Measurements from ENCODE around the gene FAN1.

FAN1 gene

GRCh38 chr15:30924353-30924752, 20.6 kb downstream of the FAN1 start:
- TF ChIP-seq EZH2phosphoT487 (IDR thresholded peaks at IDR 0.05; ENCODE audit: borderline replicate concordance) = no peak
- TF ChIP-seq CTCF (conservative IDR thresholded peaks at IDR 0.05; ENCODE audit: low read length) = no peak
- no peak overlapping the region for H3K9ac ChIP-seq (ENCODE audit: low read depth, low read length, poor library complexity, severe bottlenecking)
- H3K4me1 ChIP-seq (ENCODE audit: insufficient read depth, low read length, poor library complexity, severe bottlenecking) = peaks cover 8% of the 10 kb centered on the region
- H3F3A ChIP-seq (ENCODE audit: low read depth) = no peaks in the 10 kb centered on the region
- H3K79me2 ChIP-seq (ENCODE audit: insufficient read depth, low read length) = no peaks in the 10 kb centered on the region
- no peak overlapping the region for H3K4me3 ChIP-seq (ENCODE audit: low read length, poor library complexity, severe bottlenecking)
- no peaks in the 10 kb centered on the region for H3K27me3 ChIP-seq (ENCODE audit: insufficient read depth, low read length, poor library complexity, severe bottlenecking)
- H3K4me2 ChIP-seq (ENCODE audit: low read depth, low read length, poor library complexity, severe bottlenecking) = no peak overlapping the region
- no peak overlapping the region for H2AFZ ChIP-seq (ENCODE audit: low read length)
- no peaks in the 10 kb centered on the region for H4K20me1 ChIP-seq (ENCODE audit: insufficient read depth, low read length, poor library complexity, severe bottlenecking)
- H3K36me3 ChIP-seq (ENCODE audit: insufficient read depth, low read length) = peaks cover 96% of the 10 kb centered on the region; the same call in 1 of the 2 replicates
- no peaks in the 10 kb centered on the region for H3K9me3 ChIP-seq (ENCODE audit: insufficient read depth, low read depth, low read length)
- H3K9me2 ChIP-seq (replicated peaks; ENCODE audit: low read depth, low read length) = no peaks in the 10 kb centered on the region

GRCh38 chr15:30925686-30926085, 22.0 kb downstream of the FAN1 start:
- Histone ChIP-seq H3K27me3 (ENCODE audit: insufficient read depth, low read length, poor library complexity, severe bottlenecking) (no peaks in the 10 kb centered on the region), H3K9ac (ENCODE audit: low read depth, low read length, poor library complexity, severe bottlenecking) (no peak overlapping the region), H3K79me2 (ENCODE audit: insufficient read depth, low read length) (no peaks in the 10 kb centered on the region), H3K9me2 (replicated peaks; ENCODE audit: low read depth, low read length) (no peaks in the 10 kb centered on the region), H3K4me2 (ENCODE audit: low read depth, low read length, poor library complexity, severe bottlenecking) (no peak overlapping the region), H3K36me3 (ENCODE audit: insufficient read depth, low read length) (peaks cover 93% of the 10 kb centered on the region; the same call in 1 of the 2 replicates), H3F3A (ENCODE audit: low read depth) (no peaks in the 10 kb centered on the region), H3K9me3 (ENCODE audit: insufficient read depth, low read depth, low read length) (no peaks in the 10 kb centered on the region), H2AFZ (ENCODE audit: low read length) (no peak overlapping the region), H3K4me3 (ENCODE audit: low read length, poor library complexity, severe bottlenecking) (no peak overlapping the region), H4K20me1 (ENCODE audit: insufficient read depth, low read length, poor library complexity, severe bottlenecking) (no peaks in the 10 kb centered on the region), H3K4me1 (ENCODE audit: insufficient read depth, low read length, poor library complexity, severe bottlenecking) (peaks cover 8% of the 10 kb centered on the region)
- TF ChIP-seq CTCF (conservative IDR thresholded peaks at IDR 0.05; ENCODE audit: low read length) (no peak), EZH2phosphoT487 (IDR thresholded peaks at IDR 0.05; ENCODE audit: borderline replicate concordance) (no peak)

GRCh38 chr15:30926161-30926560, 22.4 kb downstream of the FAN1 start:
- Histone ChIP-seq H3K9ac (ENCODE audit: low read depth, low read length, poor library complexity, severe bottlenecking) (no peak overlapping the region), H4K20me1 (ENCODE audit: insufficient read depth, low read length, poor library complexity, severe bottlenecking) (no peaks in the 10 kb centered on the region), H3K36me3 (ENCODE audit: insufficient read depth, low read length) (peaks cover 91% of the 10 kb centered on the region; the same call in 1 of the 2 replicates)

More at GRCh38 chr15:30926161-30926560, 22.4 kb downstream of the FAN1 start:
- Histone ChIP-seq H2AFZ (ENCODE audit: low read length) (no peak overlapping the region), H3K4me3 (ENCODE audit: low read length, poor library complexity, severe bottlenecking) (no peak overlapping the region), H3K9me3 (ENCODE audit: insufficient read depth, low read depth, low read length) (no peaks in the 10 kb centered on the region), H3F3A (ENCODE audit: low read depth) (no peaks in the 10 kb centered on the region), H3K27me3 (ENCODE audit: insufficient read depth, low read length, poor library complexity, severe bottlenecking) (no peaks in the 10 kb centered on the region), H3K9me2 (replicated peaks; ENCODE audit: low read depth, low read length) (no peaks in the 10 kb centered on the region), H3K79me2 (ENCODE audit: insufficient read depth, low read length) (no peaks in the 10 kb centered on the region), H3K4me2 (ENCODE audit: low read depth, low read length, poor library complexity, severe bottlenecking) (no peak overlapping the region), H3K4me1 (ENCODE audit: insufficient read depth, low read length, poor library complexity, severe bottlenecking) (peaks cover 8% of the 10 kb centered on the region)
- TF ChIP-seq EZH2phosphoT487 (IDR thresholded peaks at IDR 0.05; ENCODE audit: borderline replicate concordance) (no peak), CTCF (conservative IDR thresholded peaks at IDR 0.05; ENCODE audit: low read length) (no peak)

Measured in Loucy (cell line).